Lower leg skin (tissue), 4 donors: ENCODE results near the gene TMEM220. TPM values are rescaled to one million over a fixed set of nuclear protein-coding genes. Genes with fewer than 3 reads are reported as not detected.

ENCODE experiments used
- DNase-seq, 2 donors: peaks; one replicate each; pipeline ENCODE4 v3.0.0-alpha.2; 2019; ENCODE audit warnings: low spot score in 2 of 2
- H3K4me3 ChIP-seq: fragments of 200-600 bp; sonication (generic); 2 replicates; pipeline ENCODE4 v1.5.1; 2017; ENCODE audit warnings: mild to moderate bottlenecking, low read depth; ENCODE audit not compliant: poor library complexity, severe bottlenecking
- POLR2A ChIP-seq, 2 donors: fragments of 450-650 bp; IDR thresholded peaks; one replicate each; pipeline ENCODE4 v1.6.1; 2016 to 2017; ENCODE audit warnings: antibody characterized with exemption in 2 of 2, mild to moderate bottlenecking in 1 of 2, moderate library complexity in 1 of 2
- WGBS, 2 donors: methylation state at CpG; one replicate each; pipeline ENCODE4 v1.1.5; 2018; 5-methylcytosine and 5-hydroxymethylcytosine counted together
- intact Hi-C: fragments of 100-400 bp; cut with DNase I; formaldehyde crosslinking; loops from one replicate; pipeline ENCODE4 v1.15.0; 2023; ENCODE audit warnings: low total_unique reads
- total RNA-seq, 4 donors: library from RNA; depleted of rRNA; stranded (reverse); fragments of >200 nt; gene quantifications; one replicate each; pipeline ENCODE4 v1.1.0, GENCODE V29; 2016
- TF ChIP-seq, protein P1 (sequence below), 3 donors: fragments of 450-650 bp; IDR thresholded peaks; one replicate each; pipeline ENCODE4 v1.5.1; 2016; ENCODE audit warnings: antibody characterized with exemption in 3 of 3, mild to moderate bottlenecking in 3 of 3, moderate library complexity in 2 of 3

Gene TMEM220
- total RNA-seq, 4 donors from 2014 or later = 2.8 to 54.5 (median 3.7) TPM

GRCh38 chr17:10748531-10749181, 18.8 kb upstream of the TMEM220 start:
- no peak for DNase-seq
- TF ChIP-seq, protein P1, sequence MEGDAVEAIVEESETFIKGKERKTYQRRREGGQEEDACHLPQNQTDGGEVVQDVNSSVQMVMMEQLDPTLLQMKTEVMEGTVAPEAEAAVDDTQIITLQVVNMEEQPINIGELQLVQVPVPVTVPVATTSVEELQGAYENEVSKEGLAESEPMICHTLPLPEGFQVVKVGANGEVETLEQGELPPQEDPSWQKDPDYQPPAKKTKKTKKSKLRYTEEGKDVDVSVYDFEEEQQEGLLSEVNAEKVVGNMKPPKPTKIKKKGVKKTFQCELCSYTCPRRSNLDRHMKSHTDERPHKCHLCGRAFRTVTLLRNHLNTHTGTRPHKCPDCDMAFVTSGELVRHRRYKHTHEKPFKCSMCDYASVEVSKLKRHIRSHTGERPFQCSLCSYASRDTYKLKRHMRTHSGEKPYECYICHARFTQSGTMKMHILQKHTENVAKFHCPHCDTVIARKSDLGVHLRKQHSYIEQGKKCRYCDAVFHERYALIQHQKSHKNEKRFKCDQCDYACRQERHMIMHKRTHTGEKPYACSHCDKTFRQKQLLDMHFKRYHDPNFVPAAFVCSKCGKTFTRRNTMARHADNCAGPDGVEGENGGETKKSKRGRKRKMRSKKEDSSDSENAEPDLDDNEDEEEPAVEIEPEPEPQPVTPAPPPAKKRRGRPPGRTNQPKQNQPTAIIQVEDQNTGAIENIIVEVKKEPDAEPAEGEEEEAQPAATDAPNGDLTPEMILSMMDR (IDR thresholded peaks at IDR 0.05) = no peak
- TF ChIP-seq POLR2A (IDR thresholded peaks at IDR 0.05) = no peak
- intact Hi-C loops = no loop called here
- WGBS, 2 donors = 35 to 45% methylated on average over 9 of the region's 9 CpGs
- no peak overlapping the region for H3K4me3 ChIP-seq

GRCh38 chr17:10745231-10745630, 15.4 kb upstream of the TMEM220 start:
- no peak overlapping the region for H3K4me3 ChIP-seq
- intact Hi-C loops = no loop called here
- DNase-seq = peak in 1 of 2 donors; percentile 88
- TF ChIP-seq, protein P1 (IDR thresholded peaks at IDR 0.05) = no peak
- TF ChIP-seq POLR2A (IDR thresholded peaks at IDR 0.05) = no peak
- WGBS, 2 donors = 18 to 31% methylated on average over 6 of the region's 6 CpGs

DNA sequence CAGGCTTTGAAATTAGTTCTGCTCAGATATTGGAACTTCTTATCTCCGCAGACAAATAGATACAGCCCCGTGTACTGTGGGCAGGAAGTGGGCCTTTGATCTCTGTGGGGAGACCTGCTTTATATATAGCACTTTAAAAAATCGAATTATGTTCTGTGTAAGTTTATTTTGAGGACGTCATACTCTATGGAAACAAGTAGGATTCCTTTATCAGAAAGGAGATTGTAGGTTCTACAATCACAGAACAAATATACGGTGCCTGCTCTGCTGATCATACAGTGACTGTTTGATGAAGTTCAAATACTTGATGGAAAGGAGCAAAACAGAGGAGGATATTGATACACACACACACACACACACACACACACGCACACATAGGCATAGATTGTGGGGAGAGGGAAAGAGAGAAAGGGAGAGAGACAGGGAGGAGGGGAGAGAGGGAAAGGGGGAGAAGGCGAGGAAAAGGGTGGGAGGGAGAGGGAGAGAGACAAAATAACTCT, 14.7 kb upstream of the TMEM220 start:
- WGBS, 2 donors = 65 to 66% methylated on average over 7 of the region's 7 CpGs
- DNase-seq = no peak
- H3K4me3 ChIP-seq = no peak overlapping the region
- intact Hi-C loops = no loop called here
- no peak for TF ChIP-seq POLR2A (IDR thresholded peaks at IDR 0.05)

DNA sequence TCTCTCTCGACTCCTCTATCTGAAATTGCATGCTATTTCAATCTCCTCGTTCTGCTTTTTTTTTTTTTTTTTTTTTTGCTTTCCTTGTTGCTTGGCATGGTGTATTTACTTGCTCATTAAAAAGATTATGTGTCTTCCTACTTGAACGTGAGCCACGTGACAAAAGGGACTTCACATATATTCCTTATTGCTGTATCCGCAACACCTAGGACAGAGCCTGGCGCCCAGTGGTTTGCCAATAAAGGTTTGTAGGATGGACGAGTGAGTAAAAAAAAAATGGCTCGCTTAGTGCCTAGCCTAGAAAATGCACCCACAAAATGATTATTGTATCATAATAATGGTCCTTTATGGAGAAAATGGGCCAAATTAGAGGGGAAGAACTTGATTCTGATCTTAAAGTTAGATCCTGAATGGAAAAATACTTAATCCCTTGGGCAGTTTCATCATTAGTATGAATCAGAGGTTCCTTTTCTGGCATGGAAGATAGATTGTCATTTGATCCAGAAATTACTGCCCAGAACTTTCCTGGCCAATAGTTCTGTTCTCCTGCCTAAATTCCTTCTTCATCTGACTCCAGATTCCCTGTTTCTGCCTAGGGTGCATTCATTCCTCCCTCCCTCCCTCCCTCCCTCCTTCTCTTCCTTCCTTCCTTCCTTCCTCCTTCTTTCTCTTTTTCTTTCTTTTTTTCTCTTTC, 13.6 kb upstream of the TMEM220 start:
- 29 to 34% methylated on average over 8 of the region's 8 CpGs for WGBS, 2 donors
- intact Hi-C loops = no loop called here
- peak in 1 of 2 donors; percentile 86 for DNase-seq
- TF ChIP-seq, protein P1 (IDR thresholded peaks at IDR 0.05) = no peak
- no peak for TF ChIP-seq POLR2A (IDR thresholded peaks at IDR 0.05)
- no peak overlapping the region for H3K4me3 ChIP-seq

- WGBS, 2 donors = 92 to 95% methylated on average over 6 of the region's 6 CpGs
- peak in 1 of 2 donors; percentile 79 for DNase-seq
- TF ChIP-seq POLR2A (IDR thresholded peaks at IDR 0.05) = no peak
- TF ChIP-seq, protein P1 (IDR thresholded peaks at IDR 0.05) = no peak
- H3K4me3 ChIP-seq = no peak overlapping the region
- intact Hi-C loops = no loop called here
Measured at GRCh38 chr17:10742431-10742830, 12.6 kb upstream of the TMEM220 start.

- 94 to 96% methylated on average over 10 of the region's 10 CpGs for WGBS, 2 donors
Measured at GRCh38 chr17:10741416-10742135, 11.8 kb upstream of the TMEM220 start.

More at GRCh38 chr17:10741416-10742135, 11.8 kb upstream of the TMEM220 start:
- intact Hi-C loops = no loop called here
- TF ChIP-seq POLR2A (IDR thresholded peaks at IDR 0.05) = no peak
- TF ChIP-seq, protein P1 (IDR thresholded peaks at IDR 0.05) = no peak
- DNase-seq = peak in 1 of 2 donors; percentile 81
- H3K4me3 ChIP-seq = no peak overlapping the region
